Prostate gland (tissue), 2 donors: Measurements from ENCODE around the gene SERPINB1.

Experiments used
- POLR2A ChIP-seq: fragments of 450-650 bp; IDR thresholded peaks from one replicate; pipeline ENCODE4 v1.6.1; 2016; ENCODE audit warnings: antibody characterized with exemption, mild to moderate bottlenecking
- POLR2AphosphoS5 ChIP-seq: sonication (generic); formaldehyde crosslinking; IDR thresholded peaks from one replicate; pipeline ENCODE4 v1.6.1; 2017; ENCODE audit warnings: antibody characterized with exemption
- TF ChIP-seq, protein P1 (sequence below), 4 experiments: fragments of 200-600 bp in 2 of 4; fragments of 450-650 bp in 2 of 4; sonication (generic) in 2 of 4; IDR thresholded peaks; 1 replicate in 3 of 4; 2 replicates in 1 of 4; pipeline ENCODE4 v1.5.1; 2016 to 2019; ENCODE audit warnings: antibody characterized with exemption in 4 of 4, mild to moderate bottlenecking in 2 of 4, moderate library complexity in 2 of 4

DNA sequence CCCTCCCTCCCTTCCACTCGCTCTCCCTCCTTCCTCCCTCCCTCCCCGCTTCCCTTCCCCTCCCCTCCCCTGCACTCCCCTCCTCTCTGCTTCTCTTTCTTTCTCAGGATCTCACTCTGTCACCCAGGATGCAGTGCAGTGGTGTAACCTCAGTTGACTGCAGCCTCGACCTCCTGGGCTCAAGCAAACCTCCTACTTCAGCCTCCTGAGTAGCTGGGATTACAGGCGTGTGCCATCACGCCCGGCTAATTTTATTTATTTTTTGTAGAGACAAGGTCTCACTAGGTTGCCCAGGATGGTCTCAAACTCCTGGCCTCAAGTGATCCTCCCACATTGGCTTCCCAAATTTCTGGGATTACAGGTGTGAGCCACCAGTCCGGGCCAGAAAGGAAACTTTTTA, 23.6 kb upstream of the SERPINB1 start:
- TF ChIP-seq POLR2A (no peak), POLR2AphosphoS5 (no peak)
- TF ChIP-seq, protein P1, sequence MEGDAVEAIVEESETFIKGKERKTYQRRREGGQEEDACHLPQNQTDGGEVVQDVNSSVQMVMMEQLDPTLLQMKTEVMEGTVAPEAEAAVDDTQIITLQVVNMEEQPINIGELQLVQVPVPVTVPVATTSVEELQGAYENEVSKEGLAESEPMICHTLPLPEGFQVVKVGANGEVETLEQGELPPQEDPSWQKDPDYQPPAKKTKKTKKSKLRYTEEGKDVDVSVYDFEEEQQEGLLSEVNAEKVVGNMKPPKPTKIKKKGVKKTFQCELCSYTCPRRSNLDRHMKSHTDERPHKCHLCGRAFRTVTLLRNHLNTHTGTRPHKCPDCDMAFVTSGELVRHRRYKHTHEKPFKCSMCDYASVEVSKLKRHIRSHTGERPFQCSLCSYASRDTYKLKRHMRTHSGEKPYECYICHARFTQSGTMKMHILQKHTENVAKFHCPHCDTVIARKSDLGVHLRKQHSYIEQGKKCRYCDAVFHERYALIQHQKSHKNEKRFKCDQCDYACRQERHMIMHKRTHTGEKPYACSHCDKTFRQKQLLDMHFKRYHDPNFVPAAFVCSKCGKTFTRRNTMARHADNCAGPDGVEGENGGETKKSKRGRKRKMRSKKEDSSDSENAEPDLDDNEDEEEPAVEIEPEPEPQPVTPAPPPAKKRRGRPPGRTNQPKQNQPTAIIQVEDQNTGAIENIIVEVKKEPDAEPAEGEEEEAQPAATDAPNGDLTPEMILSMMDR (IDR thresholded peaks at IDR 0.05) = no peak
